NCI-H187 treated with DMSO at 0.1 percent for 48 hours (cell line): ENCODE measurements around the gene CACNA1C.

Source experiments
- DNase-seq: peaks from one replicate; lab custom pipeline; 2025; lab: John Stamatoyannopoulos, UW

The CACNA1C gene

GRCh38 chr12:2171672-2172426 lies 119.1 kb downstream of the CACNA1C start:
- no peak for DNase-seq

- no peak for DNase-seq
These were observed 119.9 kb downstream of the CACNA1C start for GRCh38 chr12:2172491-2173214.

- no peak for DNase-seq
These were observed 121.2 kb downstream of the CACNA1C start for GRCh38 chr12:2173971-2174370.

GRCh38 chr12:2177003-2177402 lies 124.2 kb downstream of the CACNA1C start:
- DNase-seq: no peak

GRCh38 chr12:2177751-2178150 lies 125.0 kb downstream of the CACNA1C start:
- DNase-seq: no peak

GRCh38 chr12:2179058-2179457 lies 126.3 kb downstream of the CACNA1C start:
- DNase-seq: no peak

- DNase-seq: no peak
These were observed 127.4 kb downstream of the CACNA1C start for GRCh38 chr12:2179953-2180736.

GRCh38 chr12:2180737-2181082 lies 127.9 kb downstream of the CACNA1C start:
- DNase-seq: no peak

GRCh38 chr12:2183556-2184541 lies 131.1 kb downstream of the CACNA1C start:
- DNase-seq: no peak

GRCh38 chr12:2185751-2186341 lies 133.1 kb downstream of the CACNA1C start:
- DNase-seq: no peak

- DNase-seq: no peak
These were observed 134.6 kb downstream of the CACNA1C start for GRCh38 chr12:2187195-2187945.

- no peak for DNase-seq
These were observed 137.3 kb downstream of the CACNA1C start for GRCh38 chr12:2190085-2190484.

GRCh38 chr12:2190896-2191533 lies 138.2 kb downstream of the CACNA1C start:
- no peak for DNase-seq

GRCh38 chr12:2191534-2192153 lies 138.9 kb downstream of the CACNA1C start:
- no peak for DNase-seq

- DNase-seq: no peak
These were observed 139.4 kb downstream of the CACNA1C start for GRCh38 chr12:2192231-2192630.

GRCh38 chr12:2194060-2194459 lies 141.3 kb downstream of the CACNA1C start:
- DNase-seq: no peak

- DNase-seq: no peak
These were observed 141.8 kb downstream of the CACNA1C start for GRCh38 chr12:2194571-2194970.

- no peak for DNase-seq
These were observed 142.3 kb downstream of the CACNA1C start for GRCh38 chr12:2195085-2195484.

GRCh38 chr12:2198005-2198501 lies 145.3 kb downstream of the CACNA1C start:
- DNase-seq: no peak
